B cell (primary cell): ENCODE data around the gene BMAL1. TPM values are rescaled to one million over a fixed set of nuclear protein-coding genes. Genes with fewer than 3 reads are reported as not detected.

Source experiments
- ATAC-seq: fragments of 200-7000 bp; cut with Tn5 transposase; one replicate; pipeline ENCODE4 v1.10.0; 2021; ENCODE audit warnings: low read depth, mild to moderate bottlenecking, moderate number of reproducible peaks, moderate library complexity
- CTCF ChIA-PET: fragments of 350-600 bp; sonication (Branson Sonifier 250); formaldehyde crosslinking; loops from one replicate; lab custom pipeline; 2021; ENCODE audit warnings: antibody characterized with exemption, inconsistent platforms; lab: Charles Lee
- POLR2A ChIA-PET: fragments of 350-600 bp; sonication (Branson Sonifier 250); formaldehyde crosslinking; loops from one replicate; lab custom pipeline; 2021; ENCODE audit warnings: antibody characterized with exemption; lab: Charles Lee
- DNase-seq: peaks from one replicate; pipeline ENCODE4 v3.0.0; 2013
- H2AFZ ChIP-seq: 2 replicates; pipeline ENCODE4 v1.6.1; 2012; ENCODE audit warnings: mild to moderate bottlenecking, low read depth, low read length; ENCODE audit not compliant: insufficient read depth, poor library complexity, severe bottlenecking
- H3K27ac ChIP-seq, 2 donors: 1 replicate in 1 of 2; 2 replicates in 1 of 2; pipeline ENCODE4 v1.5.1; 2012 to 2013; ENCODE audit warnings: low read length in 2 of 2, mild to moderate bottlenecking in 2 of 2, moderate library complexity in 1 of 2
- H3K27me3 ChIP-seq, 4 experiments: fragments of 200-600 bp in 1 of 4; sonication (generic) in 1 of 4; replicated peaks in 1 of 4; 1 replicate in 2 of 4; 2 replicates in 2 of 4; pipeline versions ENCODE4 v1.6.1 to v1.7.0; 2013 to 2016; ENCODE audit warnings: low read length in 3 of 4, mild to moderate bottlenecking in 2 of 4, mixed read lengths in 1 of 4, moderate library complexity in 1 of 4; ENCODE audit not compliant: insufficient read depth in 4 of 4, control insufficient read depth in 3 of 4; ENCODE audit errors: control extremely low read depth in 1 of 4
- H3K36me3 ChIP-seq, 2 experiments: replicated peaks in 1 of 2; 1 replicate in 1 of 2; 2 replicates in 1 of 2; pipeline versions ENCODE4 v1.6.1 to v1.7.1; 2013; ENCODE audit warnings: low read length in 1 of 2; ENCODE audit not compliant: insufficient read depth in 2 of 2, control insufficient read depth in 1 of 2; ENCODE audit errors: control extremely low read depth in 1 of 2, extremely low read depth in 1 of 2
- H3K4me1 ChIP-seq, 2 donors: fragments of 200-600 bp in 1 of 2; sonication (generic) in 1 of 2; 1 replicate in 1 of 2; 2 replicates in 1 of 2; pipeline versions ENCODE4 v1.5.1 to v1.6.1; 2013 to 2017; ENCODE audit warnings: low read length in 2 of 2; ENCODE audit not compliant: control insufficient read depth in 2 of 2, insufficient read depth in 2 of 2
- H3K4me2 ChIP-seq: replicated peaks from 2 replicates; pipeline ENCODE3; 2012; ENCODE audit warnings: mild to moderate bottlenecking, low read depth, low read length; ENCODE audit not compliant: poor library complexity, severe bottlenecking
- H3K4me3 ChIP-seq, 5 experiments: fragments of 200-600 bp in 1 of 5; sonication (generic) in 1 of 5; 1 replicate in 3 of 5; 2 replicates in 2 of 5; pipeline versions ENCODE4 v1.5.1 to v1.7.0; 2011 to 2016; ENCODE audit warnings: low read length in 4 of 5, mild to moderate bottlenecking in 4 of 5, low read depth in 2 of 5, control low read depth in 1 of 5, moderate library complexity in 1 of 5; ENCODE audit not compliant: insufficient read depth in 1 of 5; ENCODE audit errors: control extremely low read depth in 1 of 5, extremely low read depth in 1 of 5
- H3K79me2 ChIP-seq: fragments of 200-600 bp; sonication (generic); one replicate; pipeline ENCODE4 v1.6.0; 2016; ENCODE audit warnings: low read length; ENCODE audit not compliant: control insufficient read depth, insufficient read depth
- H3K9ac ChIP-seq: fragments of 200-600 bp; sonication (generic); 2 replicates; pipeline ENCODE4 v1.6.1; 2017; ENCODE audit warnings: mild to moderate bottlenecking, low read length, moderate library complexity
- H3K9me3 ChIP-seq, 3 donors: one replicate each; pipeline versions ENCODE4 v1.6.1 to v1.7.1; 2013; ENCODE audit warnings: low read length in 2 of 3; ENCODE audit not compliant: control insufficient read depth in 2 of 3, insufficient read depth in 1 of 3; ENCODE audit errors: control extremely low read depth in 1 of 3
- H4K20me1 ChIP-seq: 2 replicates; pipeline ENCODE4 v1.6.0; 2012; ENCODE audit warnings: mild to moderate bottlenecking, low read length; ENCODE audit not compliant: insufficient read depth, control insufficient read depth, poor library complexity, severe bottlenecking
- H3K27ac Mint-ChIP-seq: one replicate; pipeline ENCODE4 v1.8.0; 2021; ENCODE audit warnings: mixed read lengths
- H3K27me3 Mint-ChIP-seq: one replicate; pipeline ENCODE4 v1.8.0; 2021; ENCODE audit warnings: mixed read lengths
- H3K4me1 Mint-ChIP-seq: one replicate; pipeline ENCODE4 v1.8.0; 2021; ENCODE audit warnings: mixed read lengths
- H3K4me3 Mint-ChIP-seq: one replicate; pipeline ENCODE4 v1.8.0; 2021; ENCODE audit warnings: mixed read lengths
- H3K9me3 Mint-ChIP-seq: one replicate; pipeline ENCODE4 v1.8.0; 2022; ENCODE audit warnings: mixed read lengths; ENCODE audit not compliant: insufficient read depth
- EZH2 ChIP-seq: IDR thresholded peaks from 2 replicates; pipeline ENCODE4 v1.6.1; 2012; ENCODE audit warnings: borderline replicate concordance, low read depth, mild to moderate bottlenecking, moderate library complexity, low read length; ENCODE audit not compliant: insufficient read depth, poor library complexity, severe bottlenecking
- WGBS: methylation state at CpG from one replicate; pipeline ENCODE4 v1.1.5; 2013; ENCODE audit warnings: missing lambda C conversion rate; ENCODE audit not compliant: insufficient coverage; 5-methylcytosine and 5-hydroxymethylcytosine counted together
- intact Hi-C: fragments of 100-400 bp; cut with micrococcal nuclease; formaldehyde crosslinking; loops from one replicate; pipeline ENCODE4 v1.10.0; 2022
- polyA plus RNA-seq: library from polyadenylated mRNA; depleted of rRNA; stranded (reverse); fragments of >200 nt; gene quantifications from 2 replicates; pipeline ENCODE4 v1.2.3, GENCODE V29; 2012
- total RNA-seq, 2 donors: library from RNA; stranded (reverse); fragments of 120-200 nt in 1 of 2; gene quantifications; 1 replicate in 1 of 2; 2 replicates in 1 of 2; pipeline versions ENCODE4 v1.2.3 to v1.2.4, GENCODE V29; 2013 to 2022
- TF ChIP-seq, protein P1 (sequence below): fragments of 200-600 bp; IDR thresholded peaks from one replicate; pipeline ENCODE4 v1.8.0; 2022; ENCODE audit warnings: antibody characterized with exemption, mild to moderate bottlenecking

BMAL1 gene
- total and polyA plus RNA-seq, 2 donors (not counting 1 experiment from before 2014, with no cell fraction given): 8.6 to 39.1 TPM

- H2AFZ ChIP-seq: no peak overlapping the region
- ChIA-PET CTCF (interaction anchor here (1.1 kb wide), 1 partner anchor 17 kb away, joined by 3 read pairs; no protein-coding TSS in a partner anchor), POLR2A (no interaction called here)
- intact Hi-C loops: no loop called here
- H3K79me2 ChIP-seq: peaks cover 8% of the 10 kb centered on the region
- Mint-ChIP-seq H3K4me3 (no peak overlapping the region), H3K27me3 (no peaks in the 10 kb centered on the region), H3K9me3 (no peaks in the 10 kb centered on the region), H3K4me1 (peaks cover 15% of the 10 kb centered on the region), H3K27ac (no peak overlapping the region)
- no peak overlapping the region for H3K27ac ChIP-seq
- no peak for ATAC-seq
- no peaks in the 10 kb centered on the region for H3K9me3 ChIP-seq
- H3K4me3 ChIP-seq: no peak overlapping the region
- H3K9ac ChIP-seq: no peak overlapping the region
- WGBS: 96% methylated on average over 4 of the region's 5 CpGs
- H3K4me2 ChIP-seq: no peak overlapping the region
- H3K27me3 ChIP-seq: no peaks in the 10 kb centered on the region
- no peaks in the 10 kb centered on the region for H4K20me1 ChIP-seq
- DNase-seq: no peak
- peaks cover 3 to 13% of the 10 kb centered on the region in 2 experiments for H3K36me3 ChIP-seq
- H3K4me1 ChIP-seq: peaks cover 4% of the 10 kb centered on the region in 2 donors
- no peak for TF ChIP-seq EZH2
- TF ChIP-seq, protein P1, sequence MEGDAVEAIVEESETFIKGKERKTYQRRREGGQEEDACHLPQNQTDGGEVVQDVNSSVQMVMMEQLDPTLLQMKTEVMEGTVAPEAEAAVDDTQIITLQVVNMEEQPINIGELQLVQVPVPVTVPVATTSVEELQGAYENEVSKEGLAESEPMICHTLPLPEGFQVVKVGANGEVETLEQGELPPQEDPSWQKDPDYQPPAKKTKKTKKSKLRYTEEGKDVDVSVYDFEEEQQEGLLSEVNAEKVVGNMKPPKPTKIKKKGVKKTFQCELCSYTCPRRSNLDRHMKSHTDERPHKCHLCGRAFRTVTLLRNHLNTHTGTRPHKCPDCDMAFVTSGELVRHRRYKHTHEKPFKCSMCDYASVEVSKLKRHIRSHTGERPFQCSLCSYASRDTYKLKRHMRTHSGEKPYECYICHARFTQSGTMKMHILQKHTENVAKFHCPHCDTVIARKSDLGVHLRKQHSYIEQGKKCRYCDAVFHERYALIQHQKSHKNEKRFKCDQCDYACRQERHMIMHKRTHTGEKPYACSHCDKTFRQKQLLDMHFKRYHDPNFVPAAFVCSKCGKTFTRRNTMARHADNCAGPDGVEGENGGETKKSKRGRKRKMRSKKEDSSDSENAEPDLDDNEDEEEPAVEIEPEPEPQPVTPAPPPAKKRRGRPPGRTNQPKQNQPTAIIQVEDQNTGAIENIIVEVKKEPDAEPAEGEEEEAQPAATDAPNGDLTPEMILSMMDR: no peak
These were observed 50.7 kb downstream of the BMAL1 start for GRCh38 chr11:13328286-13328685.

- H3K27me3 Mint-ChIP-seq: no peaks in the 10 kb centered on the region
- H3K4me2 ChIP-seq: no peak overlapping the region
- CTCF ChIA-PET: no interaction called here
These were observed 52.2 kb downstream of the BMAL1 start for GRCh38 chr11:13329670-13330356.

More at GRCh38 chr11:13329670-13330356, 52.2 kb downstream of the BMAL1 start:
- no peak overlapping the region for H3K27ac ChIP-seq
- intact Hi-C loops: loop anchor here (10.0 kb wide), 1 partner anchor 95 kb away; no protein-coding TSS in a partner anchor
- no peak for TF ChIP-seq EZH2
- TF ChIP-seq, protein P1: no peak
- peaks cover 11% of the 10 kb centered on the region for H4K20me1 ChIP-seq
- 89% methylated on average over 9 of the region's 11 CpGs for WGBS
- DNase-seq (no peak), ATAC-seq (no peak)
- H2AFZ ChIP-seq: no peak overlapping the region
- no peak overlapping the region for H3K4me3 Mint-ChIP-seq
- H3K4me3 ChIP-seq: no peak overlapping the region
- no peak overlapping the region for H3K27ac Mint-ChIP-seq
- H3K4me1 ChIP-seq: peaks cover 9% of the 10 kb centered on the region in 2 donors
- peaks cover 5% of the 10 kb centered on the region for H3K79me2 ChIP-seq
- H3K36me3 ChIP-seq: peaks cover 3 to 13% of the 10 kb centered on the region in 2 experiments
- H3K27me3 ChIP-seq: no peaks in the 10 kb centered on the region
- POLR2A ChIA-PET: no interaction called here
- H3K4me1 Mint-ChIP-seq: peaks cover 22% of the 10 kb centered on the region
- no peak overlapping the region for H3K9ac ChIP-seq
- H3K9me3 Mint-ChIP-seq: no peaks in the 10 kb centered on the region
- H3K9me3 ChIP-seq: no peaks in the 10 kb centered on the region
